ENCODE data around the gene LAMB3. TPM values are rescaled to one million over a fixed set of nuclear protein-coding genes. Genes with fewer than 3 reads are reported as not detected.

The LAMB3 gene
- polyA plus RNA-seq, 1 of the 3 experiments (the other 2 are of a cell fraction): 18.0 TPM

- peak; percentile 71; the same call in 1 of the 2 replicates for TF ChIP-seq RXRA (IDR thresholded peaks at IDR 0.05; ENCODE audit: borderline replicate concordance, low read depth)
- TF ChIP-seq FOSL2 (IDR thresholded peaks at IDR 0.05; ENCODE audit: borderline replicate concordance, low read depth): peak; percentile 84
- no peak; the same call in 1 of the 2 replicates for TF ChIP-seq YY1 (IDR thresholded peaks at IDR 0.05; ENCODE audit: low read depth)
- TF ChIP-seq FOXM1 (IDR thresholded peaks at IDR 0.05; ENCODE audit: low read depth): peak; percentile 79; the same call in 1 of the 2 replicates
- TF ChIP-seq CHD2 (IDR thresholded peaks at IDR 0.05; ENCODE audit: low read length, partially characterized antibody): no peak
- peak; percentile 70; the same call in 1 of the 2 replicates for TF ChIP-seq ZBTB33 (IDR thresholded peaks at IDR 0.05; ENCODE audit: borderline replicate concordance, low read depth)
- TF ChIP-seq MAX (IDR thresholded peaks at IDR 0.05; ENCODE audit: low read depth): 0 out of 2 replicates have a peak, but pooled peaks have one; percentile 37
- TF ChIP-seq SMC3 (IDR thresholded peaks at IDR 0.05; ENCODE audit: low read depth, low read length): no peak
Observed at GRCh38 chr1:209688746-209689234, 36.6 kb upstream of the LAMB3 start (continued).

- DNase-seq: no peak
- H2AFZ ChIP-seq (ENCODE audit: low read depth): no peak overlapping the region
- no peak overlapping the region for H3K9ac ChIP-seq
- H4K20me1 ChIP-seq (ENCODE audit: insufficient read depth): no peaks in the 10 kb centered on the region
- WGBS (ENCODE audit: low lambda C conversion rate): 78% methylated on average over 4 of the region's 4 CpGs
- no peak overlapping the region; the same call in 1 of the 2 replicates for H3K4me2 ChIP-seq
- no peaks in the 10 kb centered on the region for H3K27me3 ChIP-seq (ENCODE audit: insufficient read depth)
- H3K27ac ChIP-seq (ENCODE audit: low read depth in 2 of 2, low read length in 1 of 2): no peak overlapping the region; a peak in 1 of 4 replicates
- TF ChIP-seq EP300 (IDR thresholded peaks at IDR 0.05; ENCODE audit: borderline replicate concordance in 1 of 2, low read depth in 1 of 2, low read length in 1 of 2): no peak
- TF ChIP-seq RXRA (IDR thresholded peaks at IDR 0.05; ENCODE audit: borderline replicate concordance, low read depth): no peak
- TF ChIP-seq CTCF (IDR thresholded peaks at IDR 0.05): no peak
- no peak for TF ChIP-seq FOXM1 (IDR thresholded peaks at IDR 0.05; ENCODE audit: low read depth)
- TF ChIP-seq FOSL2 (IDR thresholded peaks at IDR 0.05; ENCODE audit: borderline replicate concordance, low read depth): no peak
- TF ChIP-seq MAX (IDR thresholded peaks at IDR 0.05; ENCODE audit: low read depth): no peak
- TF ChIP-seq SIN3A (IDR thresholded peaks at IDR 0.05; ENCODE audit: borderline replicate concordance, low read depth, low read length): no peak
- no peak for TF ChIP-seq ELF1 (IDR thresholded peaks at IDR 0.05)
- no peak for TF ChIP-seq USF1 (IDR thresholded peaks at IDR 0.05; ENCODE audit: borderline replicate concordance, low read depth)
- CTCF ChIA-PET: interaction anchor here (0.8 to 2.3 kb wide), 6 partner anchors 49 to 484 kb away, joined by 3 to 9 read pairs (median 3); no protein-coding TSS in a partner anchor
- peaks cover 26% of the 10 kb centered on the region for H3F3A ChIP-seq (replicated peaks; ENCODE audit: insufficient read depth)
- no peaks in the 10 kb centered on the region for H3K9me3 ChIP-seq
- H3K4me1 ChIP-seq (ENCODE audit: control insufficient read depth in 1 of 2, insufficient read depth in 2 of 2, low read depth in 1 of 2, low read length in 1 of 2): peaks cover 12 to 20% of the 10 kb centered on the region in 2 experiments
- no peaks in the 10 kb centered on the region for H3K79me2 ChIP-seq (ENCODE audit: insufficient read depth)
- POLR2A ChIA-PET: no interaction called here
- H3K9me2 ChIP-seq: no peaks in the 10 kb centered on the region
- no peak overlapping the region for H3K4me3 ChIP-seq (ENCODE audit: low read depth in 2 of 2, low read length in 1 of 2)
- H3K36me3 ChIP-seq (replicated peaks in 1 of 2; ENCODE audit: control insufficient read depth in 1 of 2, insufficient read depth in 2 of 2, low read length in 1 of 2): no peaks in the 10 kb centered on the region
Observed at GRCh38 chr1:209686322-209686721, 34.1 kb upstream of the LAMB3 start.
